NCI-H82 (cell line): ENCODE measurements around the gene UBR4.

Source experiments
- DNase-seq: peaks from one replicate; lab custom pipeline; 2025; lab: John Stamatoyannopoulos, UW

Gene UBR4

GRCh38 chr1:19072285-19072981, 137.6 kb downstream of the UBR4 start:
- no peak for DNase-seq

- DNase-seq: no peak
Observed at GRCh38 chr1:19071674-19072281, 138.3 kb downstream of the UBR4 start.

- no peak for DNase-seq
Observed at GRCh38 chr1:19070891-19071621, 139.0 kb downstream of the UBR4 start.

GRCh38 chr1:19070197-19070651, 139.8 kb downstream of the UBR4 start:
- no peak for DNase-seq

- DNase-seq: no peak
Observed at GRCh38 chr1:19068639-19069276, 141.3 kb downstream of the UBR4 start.

- no peak for DNase-seq
Observed at GRCh38 chr1:19067912-19068638, 142.0 kb downstream of the UBR4 start.

- no peak for DNase-seq
Observed at GRCh38 chr1:19067182-19067911, 142.7 kb downstream of the UBR4 start.

- no peak for DNase-seq
Observed at GRCh38 chr1:19066874-19067181, 143.2 kb downstream of the UBR4 start.

- DNase-seq: no peak
Observed at GRCh38 chr1:19066248-19066873, 143.7 kb downstream of the UBR4 start.

GRCh38 chr1:19065526-19066247, 144.4 kb downstream of the UBR4 start:
- no peak for DNase-seq

- DNase-seq: no peak
Observed at GRCh38 chr1:19064906-19065450, 145.1 kb downstream of the UBR4 start.

GRCh38 chr1:19063122-19063521, 146.9 kb downstream of the UBR4 start:
- DNase-seq: no peak

- no peak for DNase-seq
Observed at GRCh38 chr1:19062258-19063029, 147.6 kb downstream of the UBR4 start.

- no peak for DNase-seq
Observed at GRCh38 chr1:19061798-19062197, 148.3 kb downstream of the UBR4 start.

- DNase-seq: no peak
Observed at GRCh38 chr1:19061343-19061742, 148.7 kb downstream of the UBR4 start.

- DNase-seq: no peak
Observed at GRCh38 chr1:19059773-19060172, 150.3 kb downstream of the UBR4 start.

- no peak for DNase-seq
Observed at GRCh38 chr1:19058476-19058797, 151.6 kb downstream of the UBR4 start.

- no peak for DNase-seq
Observed at GRCh38 chr1:19057784-19058475, 152.1 kb downstream of the UBR4 start.
